ENCODE results near the gene SUDS3. TPM values are rescaled to one million over a fixed set of nuclear protein-coding genes. Genes with fewer than 3 reads are reported as not detected.
A peak's percentile ranks its signal among the peaks of the same experiment; 100 is the strongest.

Gene SUDS3
- polyA plus RNA-seq, 3 donors = 8.2 to 15.6 (median 9.1) TPM

DNA sequence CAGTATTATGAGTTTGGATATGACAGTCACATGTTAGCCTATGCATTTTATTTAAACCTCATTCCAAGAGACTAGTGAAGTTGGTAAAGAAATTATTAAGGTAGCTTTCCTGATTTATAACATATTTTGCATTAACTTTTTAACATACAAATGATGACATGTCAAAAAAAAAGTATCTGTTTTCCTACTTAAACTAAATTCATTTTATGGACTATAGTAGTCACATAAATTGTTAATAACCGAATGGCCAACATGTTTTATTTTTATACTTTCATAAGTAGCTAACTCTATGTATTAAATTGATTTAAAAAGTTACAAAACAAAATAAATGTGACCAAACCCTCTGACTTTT lies 18.4 kb upstream of the SUDS3 start:
- Mint-ChIP-seq H3K9me3 (peaks cover 0 to 5% (median 0%) of the 10 kb centered on the region in 7 donors), H3K36me3 (peaks cover 8 to 12% of the 10 kb centered on the region in 2 donors), H3K4me3 (peak overlapping the region; percentile 46 to 54), H3K27ac (peak overlapping the region; percentile 96 to 99 (median 99)), H3K4me1 (peaks cover 81% of the 10 kb centered on the region), H3K27me3 (ENCODE audit: low read depth in 3 of 3) (no peaks in the 10 kb centered on the region)
- peak overlapping the region; percentile 67 for H3K4me2 ChIP-seq (replicated peaks; ENCODE audit: extremely low read depth, low read length, poor library complexity, severe bottlenecking)
- no peaks in the 10 kb centered on the region for H3K27me3 ChIP-seq (ENCODE audit: control insufficient read depth in 2 of 2, insufficient read depth in 2 of 2, low read length in 2 of 2)
- H3K27ac ChIP-seq (ENCODE audit: low read depth in 1 of 2, low read length in 2 of 2) = peak overlapping the region; percentile 95 to 97
- peaks cover 52% of the 10 kb centered on the region for H4K20me1 ChIP-seq (ENCODE audit: insufficient read depth, low read length)
- H3K79me2 ChIP-seq (ENCODE audit: insufficient read depth, low read length) = peaks cover 90% of the 10 kb centered on the region
- WGBS (ENCODE audit: insufficient coverage) = no CpG with 5 or more reads among the region's 1 CpG
- H3K9me3 ChIP-seq (replicated peaks in 1 of 2; ENCODE audit: control insufficient read depth in 1 of 2, insufficient read depth in 1 of 2, low read length in 2 of 2) = no peaks in the 10 kb centered on the region
- peaks cover 75 to 94% of the 10 kb centered on the region in 2 donors for H3K4me1 ChIP-seq (ENCODE audit: control insufficient read depth in 1 of 2, insufficient read depth in 2 of 2, low read length in 2 of 2)
- H3K36me3 ChIP-seq (replicated peaks in 1 of 2; ENCODE audit: control insufficient read depth in 1 of 2, insufficient read depth in 2 of 2, low read length in 2 of 2) = no peaks in the 10 kb centered on the region
- no peak overlapping the region for H2AFZ ChIP-seq (ENCODE audit: insufficient read depth, low read depth, low read length, poor library complexity, severe bottlenecking)
- peak overlapping the region; percentile 13 to 69 (median 56) for H3K4me3 ChIP-seq (replicated peaks in 1 of 3; ENCODE audit: low read depth in 2 of 3, low read length in 3 of 3)
- TF ChIP-seq, protein P1, sequence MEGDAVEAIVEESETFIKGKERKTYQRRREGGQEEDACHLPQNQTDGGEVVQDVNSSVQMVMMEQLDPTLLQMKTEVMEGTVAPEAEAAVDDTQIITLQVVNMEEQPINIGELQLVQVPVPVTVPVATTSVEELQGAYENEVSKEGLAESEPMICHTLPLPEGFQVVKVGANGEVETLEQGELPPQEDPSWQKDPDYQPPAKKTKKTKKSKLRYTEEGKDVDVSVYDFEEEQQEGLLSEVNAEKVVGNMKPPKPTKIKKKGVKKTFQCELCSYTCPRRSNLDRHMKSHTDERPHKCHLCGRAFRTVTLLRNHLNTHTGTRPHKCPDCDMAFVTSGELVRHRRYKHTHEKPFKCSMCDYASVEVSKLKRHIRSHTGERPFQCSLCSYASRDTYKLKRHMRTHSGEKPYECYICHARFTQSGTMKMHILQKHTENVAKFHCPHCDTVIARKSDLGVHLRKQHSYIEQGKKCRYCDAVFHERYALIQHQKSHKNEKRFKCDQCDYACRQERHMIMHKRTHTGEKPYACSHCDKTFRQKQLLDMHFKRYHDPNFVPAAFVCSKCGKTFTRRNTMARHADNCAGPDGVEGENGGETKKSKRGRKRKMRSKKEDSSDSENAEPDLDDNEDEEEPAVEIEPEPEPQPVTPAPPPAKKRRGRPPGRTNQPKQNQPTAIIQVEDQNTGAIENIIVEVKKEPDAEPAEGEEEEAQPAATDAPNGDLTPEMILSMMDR (IDR thresholded peaks at IDR 0.05) = no peak
- intact Hi-C loops (cut with micrococcal nuclease) = loop anchor here in 1 of 2 donors (5.0 kb wide), 1 partner anchor 51 kb away; no protein-coding TSS in a partner anchor
- H3K9ac ChIP-seq (ENCODE audit: insufficient read depth, low read length, poor library complexity, severe bottlenecking) = no peak overlapping the region
- no peak for DNase-seq

DNA sequence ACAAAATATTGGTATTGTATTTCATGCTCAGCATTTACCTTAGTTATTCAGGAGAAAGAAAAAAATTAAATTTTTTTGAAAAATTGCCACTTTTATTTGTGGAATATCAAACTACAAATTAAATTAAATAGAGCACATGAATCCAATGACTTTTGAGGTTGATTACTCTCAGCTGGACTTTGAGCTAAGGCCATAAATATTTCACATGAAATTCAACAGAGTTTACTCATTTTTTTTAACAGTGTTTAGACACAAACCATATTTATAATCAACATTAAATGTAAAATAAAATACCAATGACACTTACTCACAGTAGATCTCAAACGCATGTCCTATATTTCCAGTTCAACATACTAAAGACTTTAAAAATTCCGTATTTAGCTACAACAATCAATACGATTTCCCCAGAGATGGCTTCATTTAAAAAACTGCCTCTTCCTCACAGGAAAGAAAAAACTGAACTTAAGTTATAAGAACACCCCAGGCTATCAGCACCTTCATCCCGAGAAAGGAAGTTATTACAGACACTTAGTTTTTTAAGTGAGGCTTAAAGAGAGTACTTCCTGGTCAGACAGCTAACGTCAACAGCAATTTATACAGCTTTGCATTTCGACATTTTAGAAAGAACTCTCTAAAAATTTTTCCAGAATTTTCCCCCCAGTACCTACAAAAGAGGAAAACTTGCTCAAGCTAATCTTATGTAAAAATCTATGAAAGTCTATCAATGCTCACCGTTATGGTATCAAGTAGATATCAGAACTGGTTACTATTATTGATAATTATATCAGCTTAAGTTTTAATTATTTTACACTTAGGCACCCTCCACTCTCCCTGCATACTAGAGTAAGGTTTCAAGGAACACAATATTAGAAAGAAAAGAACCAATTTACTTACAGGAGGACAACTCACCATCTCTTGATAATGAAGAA lies 17.5 kb upstream of the SUDS3 start:
- peaks cover 13 to 15% of the 10 kb centered on the region in 2 donors for H3K36me3 Mint-ChIP-seq
- Histone ChIP-seq H3K4me2 (replicated peaks; ENCODE audit: extremely low read depth, low read length, poor library complexity, severe bottlenecking) (peak overlapping the region; percentile 67), H3K36me3 (replicated peaks in 1 of 2; ENCODE audit: control insufficient read depth in 1 of 2, insufficient read depth in 2 of 2, low read length in 2 of 2) (no peaks in the 10 kb centered on the region), H3K27me3 (ENCODE audit: control insufficient read depth in 2 of 2, insufficient read depth in 2 of 2, low read length in 2 of 2) (no peaks in the 10 kb centered on the region), H3K4me1 (ENCODE audit: control insufficient read depth in 1 of 2, insufficient read depth in 2 of 2, low read length in 2 of 2) (peaks cover 75 to 96% of the 10 kb centered on the region in 2 donors), H4K20me1 (ENCODE audit: insufficient read depth, low read length) (peaks cover 49% of the 10 kb centered on the region), H3K79me2 (ENCODE audit: insufficient read depth, low read length) (peaks cover 90% of the 10 kb centered on the region), H3K9me3 (replicated peaks in 1 of 2; ENCODE audit: control insufficient read depth in 1 of 2, insufficient read depth in 1 of 2, low read length in 2 of 2) (no peaks in the 10 kb centered on the region), H3K4me3 (replicated peaks in 1 of 3; ENCODE audit: low read depth in 2 of 3, low read length in 3 of 3) (peak overlapping the region; percentile 35 to 69 (median 56)), H3K27ac (ENCODE audit: low read depth in 1 of 2, low read length in 2 of 2) (peak overlapping the region; percentile 60 to 95), H3K9ac (ENCODE audit: insufficient read depth, low read length, poor library complexity, severe bottlenecking) (peak overlapping the region; percentile 15), H2AFZ (ENCODE audit: insufficient read depth, low read depth, low read length, poor library complexity, severe bottlenecking) (no peak overlapping the region)
- peak in 2 of 3 donors; percentile 68 to 75 for DNase-seq
- TF ChIP-seq, protein P1 (IDR thresholded peaks at IDR 0.05) = no peak
- WGBS (ENCODE audit: insufficient coverage) = 0% methylated on average over 3 of the region's 7 CpGs
- no peaks in the 10 kb centered on the region for H3K27me3 Mint-ChIP-seq (ENCODE audit: low read depth in 3 of 3)
- H3K27ac Mint-ChIP-seq = peak overlapping the region; percentile 96 to 99 (median 99)
- peak overlapping the region; percentile 72 to 85 for H3K4me3 Mint-ChIP-seq
- H3K4me1 Mint-ChIP-seq = peaks cover 82% of the 10 kb centered on the region
- H3K9me3 Mint-ChIP-seq = peaks cover 0 to 5% (median 0%) of the 10 kb centered on the region in 7 donors
- intact Hi-C loops (cut with micrococcal nuclease) = loop anchor here in 1 of 2 donors (5.0 kb wide), 1 partner anchor 52 kb away; no protein-coding TSS in a partner anchor

Measured in CD14-positive monocyte (primary cell).